Left lung (tissue), 10 donors: ENCODE data around the gene NAIF1. TPM values are rescaled to one million over a fixed set of nuclear protein-coding genes. Genes with fewer than 3 reads are reported as not detected.
A peak's percentile ranks its signal among the peaks of the same experiment; 100 is the strongest.

ENCODE experiments used
- ATAC-seq: fragments of 200-7000 bp; cut with Tn5 transposase; one replicate; pipeline ENCODE4 v1.9.1; 2020; ENCODE audit warnings: moderate library complexity
- DNase-seq, 4 donors: peaks; one replicate each; pipeline ENCODE4 v3.0.0-alpha.2; 2013 to 2020
- H3K27ac ChIP-seq, 2 donors: fragments of 200-600 bp; sonication (generic) in 1 of 2; one replicate each; pipeline versions ENCODE4 v1.5.0 to v1.8.0; 2020 to 2021
- H3K27me3 ChIP-seq, 2 donors: fragments of 200-600 bp; sonication (generic) in 1 of 2; one replicate each; pipeline versions ENCODE4 v1.5.0 to v1.8.0; 2020 to 2021
- H3K36me3 ChIP-seq, 2 donors: fragments of 200-600 bp; sonication (generic) in 1 of 2; one replicate each; pipeline versions ENCODE4 v1.5.0 to v1.8.0; 2020 to 2021
- H3K4me1 ChIP-seq, 2 donors: fragments of 200-600 bp; one replicate each; pipeline ENCODE4 v1.8.0; 2021
- H3K4me3 ChIP-seq, 2 donors: fragments of 200-600 bp; sonication (generic) in 1 of 2; one replicate each; pipeline versions ENCODE4 v1.5.0 to v1.8.0; 2020 to 2021; ENCODE audit warnings: mild to moderate bottlenecking in 1 of 2
- H3K9me3 ChIP-seq, 2 donors: fragments of 200-600 bp; sonication (generic) in 1 of 2; one replicate each; pipeline versions ENCODE4 v1.5.0 to v1.8.0; 2020 to 2021
- intact Hi-C, 2 donors: fragments of 100-400 bp; cut with DNase I; formaldehyde crosslinking; loops; one replicate each; pipeline versions ENCODE4 v1.11.2 to v1.14.2; 2022
- polyA plus RNA-seq, 6 donors: library from polyadenylated mRNA; unstranded; fragments of 120-200 nt; gene quantifications; one replicate each; pipeline ENCODE4 v1.2.1, GENCODE V29; 2013; ENCODE audit not compliant: insufficient read length in 6 of 6
- total RNA-seq, 2 donors: library from RNA; stranded (reverse); fragmentation: NEBNext Ultra II Directional; extraction: Animal tissue kit (Norgen Biotek cat#: 25700); gene quantifications; one replicate each; pipeline ENCODE4 v1.2.1, GENCODE V29; 2021
- TF ChIP-seq, protein P1 (sequence below), 2 donors: fragments of 200-600 bp; sonication (generic) in 1 of 2; IDR thresholded peaks; one replicate each; pipeline versions ENCODE4 v1.5.0 to v1.8.0; 2021; ENCODE audit warnings: antibody characterized with exemption in 2 of 2
- donor health status: DM: no; HTN: yes; CAD: no.
- donor health status: DM: no; HTN: no; CAD: no.

NAIF1 gene
- total and polyA plus RNA-seq, 8 donors, result 7.7 to 11.5 (median 9.4) TPM

- TF ChIP-seq, protein P1, sequence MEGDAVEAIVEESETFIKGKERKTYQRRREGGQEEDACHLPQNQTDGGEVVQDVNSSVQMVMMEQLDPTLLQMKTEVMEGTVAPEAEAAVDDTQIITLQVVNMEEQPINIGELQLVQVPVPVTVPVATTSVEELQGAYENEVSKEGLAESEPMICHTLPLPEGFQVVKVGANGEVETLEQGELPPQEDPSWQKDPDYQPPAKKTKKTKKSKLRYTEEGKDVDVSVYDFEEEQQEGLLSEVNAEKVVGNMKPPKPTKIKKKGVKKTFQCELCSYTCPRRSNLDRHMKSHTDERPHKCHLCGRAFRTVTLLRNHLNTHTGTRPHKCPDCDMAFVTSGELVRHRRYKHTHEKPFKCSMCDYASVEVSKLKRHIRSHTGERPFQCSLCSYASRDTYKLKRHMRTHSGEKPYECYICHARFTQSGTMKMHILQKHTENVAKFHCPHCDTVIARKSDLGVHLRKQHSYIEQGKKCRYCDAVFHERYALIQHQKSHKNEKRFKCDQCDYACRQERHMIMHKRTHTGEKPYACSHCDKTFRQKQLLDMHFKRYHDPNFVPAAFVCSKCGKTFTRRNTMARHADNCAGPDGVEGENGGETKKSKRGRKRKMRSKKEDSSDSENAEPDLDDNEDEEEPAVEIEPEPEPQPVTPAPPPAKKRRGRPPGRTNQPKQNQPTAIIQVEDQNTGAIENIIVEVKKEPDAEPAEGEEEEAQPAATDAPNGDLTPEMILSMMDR (IDR thresholded peaks at IDR 0.05), result no peak
- intact Hi-C loops, result no loop called here
- H3K9me3 ChIP-seq, result no peaks in the 10 kb centered on the region
- ATAC-seq (no peak), DNase-seq (peak in 1 of 4 donors; percentile 36)
- peak overlapping the region; percentile 6 to 56 for H3K27ac ChIP-seq
- H3K4me3 ChIP-seq, result no peak overlapping the region
- peaks cover 22 to 70% of the 10 kb centered on the region in 2 donors for H3K4me1 ChIP-seq
- no peaks in the 10 kb centered on the region for H3K27me3 ChIP-seq
- peaks cover 0 to 15% of the 10 kb centered on the region in 2 donors for H3K36me3 ChIP-seq
Observed at GRCh38 chr9:128061275-128061960, 5.7 kb downstream of the NAIF1 start.

GRCh38 chr9:128059365-128059983, 7.6 kb downstream of the NAIF1 start:
- Histone ChIP-seq H3K27me3 (no peaks in the 10 kb centered on the region), H3K4me3 (no peak overlapping the region), H3K36me3 (peaks cover 0 to 15% of the 10 kb centered on the region in 2 donors), H3K4me1 (peaks cover 30 to 68% of the 10 kb centered on the region in 2 donors), H3K27ac (peak overlapping the region in 1 of 2 donors; percentile 3), H3K9me3 (no peaks in the 10 kb centered on the region)
- TF ChIP-seq, protein P1 (IDR thresholded peaks at IDR 0.05), result no peak
- intact Hi-C loops, result no loop called here
- DNase-seq (peak in 1 of 4 donors; percentile 43), ATAC-seq (peak; percentile 20)

DNA sequence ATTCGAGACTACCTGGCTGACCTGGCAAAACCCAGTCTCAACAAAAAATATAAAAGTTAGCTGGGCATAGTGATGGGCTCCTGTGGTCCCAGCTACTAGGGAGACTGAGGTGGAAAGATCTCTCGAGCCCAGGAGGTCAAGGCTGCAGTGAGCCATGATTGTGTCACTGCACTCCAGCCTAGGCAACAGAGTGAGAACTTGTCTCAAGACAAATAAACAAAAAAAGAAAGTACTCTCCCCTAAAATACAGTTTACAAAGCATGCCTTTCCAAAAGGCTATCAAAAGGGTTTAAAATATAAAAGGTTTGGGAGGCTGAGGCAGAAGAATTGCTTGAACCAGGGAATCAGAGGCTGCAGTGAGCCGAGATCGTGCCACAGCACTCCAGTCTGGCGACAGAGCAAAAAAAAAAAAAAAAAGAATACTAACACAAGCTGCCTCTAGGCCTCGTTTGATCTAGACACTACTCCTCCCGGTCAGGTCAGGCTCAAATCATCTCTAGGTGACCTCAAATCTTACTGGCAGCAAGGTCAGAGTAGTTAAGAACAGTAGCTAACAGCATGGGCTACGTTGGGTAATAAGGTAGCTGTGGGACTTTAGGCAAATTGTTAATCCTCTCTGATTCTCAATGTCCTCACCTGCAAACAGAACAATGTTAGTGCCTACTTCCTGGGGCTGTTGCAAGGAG, 9.3 kb downstream of the NAIF1 start:
- Histone ChIP-seq H3K36me3 (peaks cover 0 to 7% of the 10 kb centered on the region in 2 donors), H3K27ac (no peak overlapping the region), H3K4me1 (peaks cover 32 to 71% of the 10 kb centered on the region in 2 donors), H3K4me3 (no peak overlapping the region), H3K9me3 (no peaks in the 10 kb centered on the region), H3K27me3 (no peaks in the 10 kb centered on the region)
- no peak for ATAC-seq
- intact Hi-C loops, result no loop called here
- TF ChIP-seq, protein P1 (IDR thresholded peaks at IDR 0.05), result no peak
- no peak for DNase-seq

GRCh38 chr9:128056887-128057723, 10.0 kb downstream of the NAIF1 start:
- no peak overlapping the region for H3K4me3 ChIP-seq
- intact Hi-C loops, result no loop called here
- H3K9me3 ChIP-seq, result no peaks in the 10 kb centered on the region
- no peak for DNase-seq
- peaks cover 26 to 67% of the 10 kb centered on the region in 2 donors for H3K4me1 ChIP-seq
- H3K36me3 ChIP-seq, result no peaks in the 10 kb centered on the region
- H3K27me3 ChIP-seq, result no peaks in the 10 kb centered on the region
- no peak overlapping the region for H3K27ac ChIP-seq
- no peak for ATAC-seq
- TF ChIP-seq, protein P1 (IDR thresholded peaks at IDR 0.05), result no peak
